Ovary (tissue), 3 donors: ENCODE results near the gene MYO1B.

Source experiments
- EP300 ChIP-seq: sonication (generic); formaldehyde crosslinking; IDR thresholded peaks from one replicate; pipeline ENCODE4 v1.6.1; 2017; ENCODE audit warnings: antibody characterized with exemption
- POLR2A ChIP-seq: fragments of 450-650 bp; IDR thresholded peaks from one replicate; pipeline ENCODE4 v1.6.1; 2017; ENCODE audit warnings: antibody characterized with exemption, mild to moderate bottlenecking, moderate library complexity
- TF ChIP-seq, protein P1 (sequence below), 3 donors: fragments of 450-650 bp in 2 of 3; fragments of 200-600 bp in 1 of 3; IDR thresholded peaks; one replicate each; pipeline versions ENCODE4 v1.5.1 to v1.8.0; 2016 to 2022; ENCODE audit warnings: antibody characterized with exemption in 3 of 3, mild to moderate bottlenecking in 1 of 3
- donor health status: DM: no; HTN: no; CAD: no.

DNA sequence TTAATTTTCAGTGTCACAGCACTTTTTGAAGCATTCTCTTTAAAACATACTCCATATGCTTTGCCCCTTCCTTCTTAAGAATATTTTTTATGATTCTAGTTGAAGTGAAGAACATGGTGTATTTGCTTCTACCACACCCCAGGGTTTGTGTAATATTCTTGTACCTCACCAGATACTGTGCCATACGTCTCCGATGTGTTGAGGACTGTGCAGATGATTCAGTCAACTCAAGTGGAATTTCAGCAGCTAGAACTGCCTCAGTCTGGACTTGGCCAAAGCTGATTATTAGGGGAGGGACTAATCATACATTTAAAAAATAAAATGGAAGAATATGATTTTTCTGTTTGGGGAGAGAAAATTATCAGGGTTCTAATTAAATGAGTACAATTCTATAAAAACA lies 115.7 kb downstream of the MYO1B start:
- TF ChIP-seq, protein P1, sequence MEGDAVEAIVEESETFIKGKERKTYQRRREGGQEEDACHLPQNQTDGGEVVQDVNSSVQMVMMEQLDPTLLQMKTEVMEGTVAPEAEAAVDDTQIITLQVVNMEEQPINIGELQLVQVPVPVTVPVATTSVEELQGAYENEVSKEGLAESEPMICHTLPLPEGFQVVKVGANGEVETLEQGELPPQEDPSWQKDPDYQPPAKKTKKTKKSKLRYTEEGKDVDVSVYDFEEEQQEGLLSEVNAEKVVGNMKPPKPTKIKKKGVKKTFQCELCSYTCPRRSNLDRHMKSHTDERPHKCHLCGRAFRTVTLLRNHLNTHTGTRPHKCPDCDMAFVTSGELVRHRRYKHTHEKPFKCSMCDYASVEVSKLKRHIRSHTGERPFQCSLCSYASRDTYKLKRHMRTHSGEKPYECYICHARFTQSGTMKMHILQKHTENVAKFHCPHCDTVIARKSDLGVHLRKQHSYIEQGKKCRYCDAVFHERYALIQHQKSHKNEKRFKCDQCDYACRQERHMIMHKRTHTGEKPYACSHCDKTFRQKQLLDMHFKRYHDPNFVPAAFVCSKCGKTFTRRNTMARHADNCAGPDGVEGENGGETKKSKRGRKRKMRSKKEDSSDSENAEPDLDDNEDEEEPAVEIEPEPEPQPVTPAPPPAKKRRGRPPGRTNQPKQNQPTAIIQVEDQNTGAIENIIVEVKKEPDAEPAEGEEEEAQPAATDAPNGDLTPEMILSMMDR (IDR thresholded peaks at IDR 0.05) = no peak
- TF ChIP-seq POLR2A (no peak), EP300 (no peak)
